ENCODE results near the gene PDK4.

DNA sequence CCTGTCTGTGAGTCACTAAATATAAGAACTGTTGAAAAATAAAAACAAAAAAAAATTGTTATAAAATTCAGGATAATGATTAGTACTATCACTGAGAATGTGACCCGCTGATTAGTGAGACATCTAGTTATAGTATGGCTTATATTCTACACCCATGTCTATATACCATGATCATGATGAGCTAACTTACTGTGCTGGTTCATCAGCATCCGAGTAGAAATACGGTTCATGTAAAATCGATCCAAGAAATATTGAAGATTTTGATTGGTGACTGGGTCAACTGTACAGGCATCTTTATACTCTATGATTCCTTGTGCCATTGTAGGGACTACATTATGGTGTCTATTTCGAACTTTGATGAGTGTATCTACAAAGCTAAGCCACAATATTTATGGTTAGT lies 3.7 kb downstream of the PDK4 start:
- TF ChIP-seq POLR2AphosphoS5 (IDR thresholded peaks at IDR 0.05; ENCODE audit: borderline replicate concordance, low read depth, low read length) (no peak), EZH2 (IDR thresholded peaks at IDR 0.05) (no peak), FOXP2 (optimal IDR thresholded peaks at IDR 0.05; ENCODE audit: control extremely low read depth, extremely low read length, insufficient read depth) (no peak)
